GM18861 (cell line): ENCODE data around the gene FOXA1.

Experiments used
- ATAC-seq: cut with Tn5 transposase; IDR thresholded peaks from one replicate; pipeline ENCODE4 v1.9.1; 2021; ENCODE audit not compliant: unreplicated experiment

Gene FOXA1

DNA sequence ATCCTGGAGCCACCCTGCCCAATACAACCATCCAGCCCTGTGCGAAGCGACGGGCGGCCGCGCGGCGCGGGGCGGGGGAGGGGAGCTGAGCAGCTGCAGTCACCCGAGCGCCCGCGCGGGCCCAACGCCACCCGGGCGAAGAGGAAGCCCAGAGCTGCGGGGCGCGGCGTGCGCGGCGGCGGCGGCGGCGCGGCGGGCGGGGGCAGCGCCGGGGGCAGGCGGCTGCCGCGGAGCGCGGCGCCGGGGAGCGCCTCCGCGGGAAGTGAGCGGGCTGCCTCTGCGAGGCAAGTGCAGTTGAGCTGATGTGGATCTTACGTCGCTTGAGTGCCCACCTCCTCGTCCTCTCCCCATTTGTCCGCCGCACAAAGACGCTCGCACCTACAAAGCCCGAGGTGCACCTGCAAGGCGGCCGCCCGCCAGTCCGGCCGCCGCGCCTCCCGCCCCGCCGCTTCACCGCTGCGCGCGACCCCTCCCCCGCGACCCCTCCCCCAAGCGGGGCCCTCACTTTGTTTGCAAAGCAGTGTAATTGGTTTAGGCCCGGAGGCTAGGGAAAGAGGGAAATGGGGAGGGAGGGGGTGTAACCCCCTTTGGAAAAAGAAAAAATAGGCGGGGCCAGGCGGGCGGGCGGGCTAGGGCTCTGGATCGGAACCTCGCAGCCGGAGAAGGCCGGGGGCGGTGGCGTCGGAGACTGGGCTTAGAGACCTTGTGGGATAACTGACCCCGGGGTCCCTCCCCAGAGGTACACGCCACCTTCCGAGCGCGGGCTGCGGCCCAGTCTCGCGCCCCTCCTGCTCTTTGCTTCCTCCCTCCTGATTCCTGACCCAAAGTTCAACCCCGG lies at the start of gene FOXA1, which contains the start of gene TTC6:
Gene FOXA1, minus strand, starts transcription at position 279 of the 838 bp plus-strand sequence. Its CDS starts 277 bp downstream, at position 2.
Gene TTC6, plus strand, starts transcription at position 659 of the 838 bp plus-strand sequence. CDS start 26,436 bp downstream, outside the sequence.
- no peak for ATAC-seq

DNA sequence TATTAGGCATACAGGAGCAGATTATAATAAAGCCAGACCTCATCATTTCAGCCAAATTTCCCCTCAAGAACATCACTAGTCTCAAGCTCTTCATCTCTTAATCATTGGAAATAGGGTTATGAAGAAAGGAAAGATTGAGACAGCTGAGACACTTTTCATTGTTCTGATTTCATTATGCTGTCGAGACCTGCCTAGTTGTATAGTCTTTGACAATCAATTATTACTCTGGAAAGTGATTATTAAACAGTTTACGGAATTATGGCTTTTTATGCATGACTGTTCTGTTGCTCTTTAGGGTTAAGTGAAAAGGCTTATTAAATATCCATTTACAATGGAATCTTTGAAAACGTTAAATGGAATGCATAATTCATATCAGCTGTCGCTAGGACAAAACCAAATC lies 48.7 kb upstream of the FOXA1 start:
- no peak for ATAC-seq

DNA sequence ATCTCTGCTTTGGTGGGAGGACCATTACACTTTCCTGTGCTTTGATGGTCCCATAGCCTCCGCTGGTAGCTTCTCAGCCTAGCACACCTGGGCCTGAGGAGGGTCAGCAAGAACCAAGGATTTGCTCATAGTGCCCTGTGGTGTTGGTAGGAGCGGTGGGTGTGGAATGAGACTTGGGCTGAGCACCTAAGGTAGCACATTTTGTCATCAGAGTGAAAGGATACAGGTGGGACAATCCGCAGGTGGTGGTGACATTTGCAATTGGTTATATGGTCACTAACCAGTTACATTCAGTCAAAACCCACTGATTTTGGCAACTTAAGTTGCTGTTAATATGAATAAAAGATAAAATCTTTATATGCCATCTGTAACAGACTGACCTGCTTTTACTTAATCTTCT lies 47.1 kb upstream of the FOXA1 start:
- ATAC-seq: no peak

GRCh38 chr14:37641117-37641516 lies 46.1 kb upstream of the FOXA1 start:
- ATAC-seq: no peak

DNA sequence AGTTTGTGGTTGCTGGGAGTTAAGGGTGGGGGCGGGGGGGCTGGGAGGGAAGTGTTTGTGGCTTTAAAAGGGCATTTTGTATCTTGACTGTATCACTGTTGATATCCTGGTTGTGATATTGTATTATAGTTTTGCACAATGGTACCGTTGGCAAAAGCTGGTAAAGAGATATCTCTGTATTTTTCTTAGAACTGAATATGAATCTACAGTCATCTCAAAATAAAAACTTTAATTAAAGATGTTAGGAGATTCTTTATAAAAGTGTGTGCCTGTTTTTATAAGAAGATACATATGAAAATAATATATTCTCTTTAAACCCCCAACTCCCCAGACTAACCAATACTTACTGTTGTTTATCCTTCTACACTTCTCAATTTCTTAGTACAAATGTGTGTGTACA lies 43.5 kb upstream of the FOXA1 start:
- no peak for ATAC-seq

GRCh38 chr14:37637341-37637740 lies 42.3 kb upstream of the FOXA1 start:
- no peak for ATAC-seq

DNA sequence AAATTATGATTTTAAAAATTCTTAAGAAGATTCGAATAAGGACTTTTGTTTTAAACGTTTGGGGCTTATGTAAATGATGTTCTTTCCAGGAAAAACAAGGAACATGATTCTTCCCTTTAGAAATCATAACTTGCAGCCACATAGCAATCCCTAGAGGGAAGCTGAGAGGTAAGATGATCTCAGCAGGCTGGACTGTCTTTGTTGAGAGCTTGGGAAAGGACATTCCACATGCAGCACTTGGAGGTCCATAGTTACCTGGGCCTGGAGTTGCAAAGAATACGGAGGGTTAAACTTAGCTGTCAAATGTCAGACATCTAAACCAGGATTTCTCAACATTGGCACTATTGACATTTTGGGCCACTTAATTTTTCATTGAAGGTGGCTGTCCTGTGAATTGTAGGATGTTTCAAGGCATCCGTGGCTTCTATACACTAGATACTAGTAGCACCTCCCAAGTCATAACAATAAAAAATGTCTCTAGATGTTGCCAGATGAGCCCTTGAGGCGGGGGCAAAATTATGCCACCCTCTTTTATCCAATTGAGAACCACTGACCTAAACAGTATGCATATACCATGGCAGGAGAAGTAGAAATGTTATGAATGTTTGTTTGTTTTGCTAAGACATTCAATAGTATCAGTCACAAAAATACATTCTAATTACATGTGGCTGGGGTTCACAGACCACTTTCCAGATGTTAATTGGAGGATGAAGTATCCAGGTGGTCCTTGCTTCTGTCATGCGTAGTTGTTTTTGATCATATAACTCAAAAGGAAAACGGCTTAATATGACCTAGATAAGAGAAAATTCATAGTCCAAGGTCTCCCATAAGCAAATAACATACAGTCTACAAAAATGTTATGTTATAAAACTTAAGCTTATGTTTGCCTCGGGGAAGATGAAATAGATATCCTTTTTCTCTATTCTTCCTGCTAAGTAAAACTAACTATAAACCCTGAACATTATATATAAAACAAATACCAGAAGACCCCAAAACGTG lies 30.8 kb upstream of the FOXA1 start:
- ATAC-seq: no peak

DNA sequence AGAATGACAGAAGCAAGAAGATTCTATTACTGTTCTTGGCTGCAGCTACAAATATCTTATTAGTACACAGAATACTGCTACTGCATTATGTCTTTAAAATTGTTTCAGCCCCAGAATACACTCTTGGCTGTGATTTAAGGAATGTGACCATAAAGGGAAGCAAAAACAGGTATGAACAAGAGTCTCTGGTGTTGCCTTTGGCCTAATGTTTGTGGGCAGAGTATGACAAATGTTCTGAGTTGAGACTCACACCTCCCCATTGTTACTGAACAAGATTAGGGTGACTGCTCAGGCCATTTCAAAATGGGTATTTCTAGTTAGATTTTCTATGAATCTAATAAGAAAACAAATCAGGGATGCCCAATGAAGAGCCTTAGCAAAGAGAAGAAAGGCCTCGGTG lies 28.9 kb upstream of the FOXA1 start:
- ATAC-seq: no peak

- ATAC-seq: no peak
Measured at GRCh38 chr14:37623426-37623951, 28.4 kb upstream of the FOXA1 start.

DNA sequence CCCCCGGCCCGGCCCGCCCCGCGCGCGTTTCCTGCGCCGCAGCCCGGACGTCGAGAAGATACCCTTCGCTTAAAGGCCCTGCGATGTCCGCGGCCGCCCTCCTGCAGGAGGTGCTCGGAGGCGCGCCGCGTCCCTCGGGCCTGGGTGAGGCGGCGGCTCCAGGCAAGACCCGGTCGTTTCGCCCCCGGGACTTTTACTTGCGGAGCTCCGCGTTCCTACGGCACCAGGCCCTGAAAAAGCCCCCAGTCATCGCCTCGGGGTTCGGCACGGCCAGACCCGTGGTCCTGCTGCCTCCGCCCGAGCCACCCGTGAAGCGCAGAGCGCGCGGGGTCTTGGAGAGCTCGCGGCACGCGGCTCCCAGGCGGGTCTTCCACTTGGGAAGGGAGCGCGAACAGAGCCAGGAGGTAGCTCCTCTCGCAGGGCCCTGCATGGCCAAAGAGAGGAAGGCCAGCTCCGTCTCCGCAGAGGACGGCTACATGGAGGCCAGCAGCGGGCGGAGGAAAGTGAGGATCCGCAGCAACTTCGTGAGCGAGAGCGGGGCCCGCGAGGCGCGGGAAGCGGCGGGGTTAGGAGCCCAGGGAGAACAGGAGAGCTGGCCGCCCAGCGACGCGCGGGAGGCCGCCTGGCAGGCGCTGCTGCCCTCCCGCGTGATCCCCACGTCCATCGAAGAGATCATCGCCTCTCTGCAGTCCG lies 27.3 kb upstream of the FOXA1 start:
- ATAC-seq: no peak

- ATAC-seq: no peak
Measured at GRCh38 chr14:37620856-37621255, 25.8 kb upstream of the FOXA1 start.

- no peak for ATAC-seq
Measured at GRCh38 chr14:37618498-37619028, 23.5 kb upstream of the FOXA1 start.

GRCh38 chr14:37617864-37618365 lies 22.9 kb upstream of the FOXA1 start:
- no peak for ATAC-seq

DNA sequence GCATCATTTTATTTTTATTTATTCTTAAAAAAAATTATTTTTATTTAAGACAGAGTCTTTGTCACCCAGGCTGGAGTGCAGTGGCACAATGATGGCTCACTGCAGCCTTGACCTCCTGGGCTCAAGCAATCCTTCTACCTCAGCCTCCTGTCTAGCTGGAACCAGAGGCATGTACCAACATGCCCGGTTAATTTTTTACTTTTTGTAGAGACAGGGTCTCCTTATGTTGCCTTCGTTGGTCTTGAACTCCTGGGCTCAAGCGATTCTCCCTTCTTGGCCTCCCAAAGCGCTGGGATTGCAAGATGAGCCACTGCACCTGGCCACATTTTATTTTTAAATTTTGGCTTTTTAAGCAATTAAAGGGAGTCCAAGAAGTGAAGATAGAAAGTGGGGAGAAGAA lies 21.8 kb upstream of the FOXA1 start:
- ATAC-seq: no peak

DNA sequence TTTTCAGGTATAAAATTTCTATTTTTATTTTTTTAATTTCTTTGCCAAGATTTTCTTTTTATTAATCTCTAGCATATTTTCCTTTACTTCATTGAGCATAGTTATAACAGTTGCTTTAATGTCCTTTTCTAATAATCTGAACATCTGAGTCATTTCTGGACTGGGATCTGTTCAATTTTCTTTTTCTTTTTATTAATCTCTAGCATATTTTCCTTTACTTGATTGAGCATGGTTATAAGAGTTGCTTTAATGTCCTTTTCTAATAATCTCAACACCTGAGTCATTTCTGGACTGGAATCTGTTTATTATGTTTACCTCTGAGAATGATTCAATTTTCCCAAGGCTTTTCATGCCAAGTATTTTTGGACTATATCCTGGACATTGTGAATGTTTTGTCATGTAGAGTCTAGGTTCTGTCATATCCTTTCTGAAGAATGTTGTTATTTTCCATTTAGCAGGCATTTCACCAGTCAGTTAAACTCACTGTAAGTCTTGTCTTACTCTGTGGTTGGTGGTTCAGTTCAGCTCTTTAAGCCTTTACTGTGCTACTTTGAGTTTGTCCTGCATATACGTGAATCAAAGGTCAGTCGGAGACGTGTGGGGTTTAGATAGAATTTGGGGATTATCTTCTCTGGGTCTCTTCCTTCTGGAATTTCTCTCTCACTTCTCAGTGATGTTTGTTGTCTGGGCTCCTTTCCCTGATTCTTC lies 20.7 kb upstream of the FOXA1 start:
- ATAC-seq: no peak

GRCh38 chr14:37610945-37611523 lies 16.0 kb upstream of the FOXA1 start:
- ATAC-seq: no peak

DNA sequence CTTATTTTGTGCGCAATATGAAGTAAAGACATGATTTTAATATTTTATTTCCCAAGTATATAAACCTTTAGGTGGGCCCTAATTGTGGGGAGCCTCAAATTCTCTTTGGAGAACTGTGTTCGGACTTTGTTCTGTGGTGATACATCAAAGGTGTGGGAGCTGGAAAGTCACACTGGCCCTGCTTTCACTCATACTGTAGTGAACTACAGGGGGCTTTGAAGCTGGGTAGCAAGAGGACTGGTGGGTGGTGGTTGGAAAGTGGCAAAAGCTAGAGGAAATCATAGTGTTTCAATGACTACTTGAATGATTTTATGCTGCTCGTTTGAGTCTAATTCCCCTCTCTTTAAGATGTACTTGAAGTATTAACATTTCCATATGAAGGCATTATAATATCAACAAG lies 13.6 kb upstream of the FOXA1 start:
- ATAC-seq: no peak

DNA sequence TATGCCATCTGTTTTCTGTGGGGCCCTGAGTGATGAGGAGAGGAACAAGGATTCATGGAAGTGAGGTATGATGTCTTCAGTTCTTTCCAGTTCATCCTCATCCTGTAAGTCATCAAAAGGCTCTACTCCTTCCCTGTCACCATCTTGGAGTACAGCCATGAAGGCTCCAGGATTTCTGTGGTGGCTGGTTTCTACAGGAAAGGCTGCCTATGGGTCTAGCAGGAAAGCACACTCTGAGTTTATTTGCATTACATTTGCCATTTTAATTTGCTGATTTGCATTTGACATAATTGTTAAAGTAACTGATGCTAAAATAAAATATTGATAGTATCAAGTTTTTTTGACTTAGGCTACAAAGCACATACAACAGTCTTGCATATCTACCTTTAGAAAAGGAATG lies 11.6 kb upstream of the FOXA1 start:
- no peak for ATAC-seq

GRCh38 chr14:37603688-37604251 lies 8.7 kb upstream of the FOXA1 start:
- ATAC-seq: no peak
